HG02943 (cell line): ENCODE data around the gene FREM2.

ENCODE experiments used
- ATAC-seq: cut with Tn5 transposase; IDR thresholded peaks from one replicate; pipeline ENCODE4 v1.9.1; 2021; ENCODE audit warnings: mild to moderate bottlenecking, low read depth, moderate library complexity; ENCODE audit not compliant: unreplicated experiment

Gene FREM2

GRCh38 chr13:38821770-38822551 lies 135.1 kb downstream of the FREM2 start:
- ATAC-seq = no peak

GRCh38 chr13:38824342-38824741 lies 137.5 kb downstream of the FREM2 start:
- ATAC-seq = no peak

- no peak for ATAC-seq
Observed at GRCh38 chr13:38826182-38826813, 139.4 kb downstream of the FREM2 start.

DNA sequence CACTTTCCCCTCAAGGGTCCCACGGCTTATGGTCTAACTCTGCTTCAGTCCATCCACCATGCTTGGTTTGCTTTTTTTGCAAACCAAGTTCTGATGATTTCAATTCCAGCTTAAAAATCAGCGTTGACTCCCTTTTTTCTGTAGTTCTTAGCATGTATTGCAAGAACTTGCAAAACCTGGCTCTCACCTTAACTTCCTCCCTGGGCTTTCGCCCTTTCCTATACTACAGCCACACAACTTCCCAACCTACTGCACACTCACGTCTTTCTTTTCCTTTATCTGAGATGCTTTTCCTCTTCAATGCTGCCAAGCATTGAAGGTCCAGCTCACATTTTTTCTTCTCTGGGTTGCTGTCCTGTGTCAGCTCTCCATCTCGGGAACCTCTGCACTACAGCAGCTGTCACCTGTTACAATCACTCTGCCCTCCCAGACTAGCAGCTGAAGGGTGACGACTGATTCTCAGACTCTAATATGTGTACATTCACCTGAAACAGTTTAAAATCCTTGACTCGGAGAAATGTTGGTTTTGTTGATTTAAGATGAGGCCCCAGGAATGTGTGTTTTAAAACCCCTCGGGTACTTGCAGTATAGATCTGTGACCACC lies 143.7 kb downstream of the FREM2 start:
- ATAC-seq = no peak

- ATAC-seq = no peak
Observed at GRCh38 chr13:38844581-38844980, 157.7 kb downstream of the FREM2 start.

DNA sequence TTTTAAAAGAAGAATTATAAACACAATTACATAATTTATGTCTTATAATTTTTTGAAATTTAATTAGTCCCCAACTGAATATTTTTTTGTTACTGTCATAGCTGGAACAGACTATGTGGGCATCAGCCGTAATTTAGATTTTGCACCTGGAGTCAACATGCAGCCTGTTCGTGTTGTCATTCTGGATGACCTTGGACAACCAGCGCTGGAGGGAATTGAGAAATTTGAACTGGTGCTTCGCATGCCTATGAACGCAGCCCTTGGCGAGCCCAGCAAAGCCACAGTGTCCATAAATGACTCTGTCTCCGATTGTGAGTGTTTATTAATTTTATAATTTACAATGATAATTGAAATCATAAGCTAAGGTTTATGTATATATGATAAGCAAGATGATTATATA lies 161.5 kb downstream of the FREM2 start:
- no peak for ATAC-seq

- no peak for ATAC-seq
Observed at GRCh38 chr13:38849315-38849714, 162.4 kb downstream of the FREM2 start.

GRCh38 chr13:38850868-38851626 lies 164.2 kb downstream of the FREM2 start:
- no peak for ATAC-seq

GRCh38 chr13:38854226-38854625 lies 167.3 kb downstream of the FREM2 start:
- no peak for ATAC-seq

- no peak for ATAC-seq
Observed at GRCh38 chr13:38856065-38856464, 169.2 kb downstream of the FREM2 start.

GRCh38 chr13:38862443-38862842 lies 175.6 kb downstream of the FREM2 start:
- ATAC-seq = no peak

DNA sequence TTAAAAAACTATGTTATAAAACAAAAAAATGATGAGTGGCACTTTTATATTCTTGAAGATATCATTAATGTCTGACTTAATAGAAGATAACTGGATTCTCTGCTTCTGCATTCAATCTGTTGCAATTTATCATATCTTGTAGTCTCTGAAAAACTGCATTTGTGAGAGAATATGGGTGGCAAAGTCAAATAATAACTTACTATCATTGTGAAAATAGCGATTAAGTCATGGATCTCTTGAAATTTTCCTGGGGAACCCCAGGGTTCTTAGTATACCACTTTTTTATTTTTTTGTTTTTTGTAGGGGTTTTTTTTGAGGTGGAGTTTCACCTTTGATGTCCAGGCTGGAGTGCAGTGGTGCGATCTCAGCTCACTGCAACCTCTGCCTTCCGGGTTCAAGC lies 176.7 kb downstream of the FREM2 start:
- ATAC-seq = no peak

DNA sequence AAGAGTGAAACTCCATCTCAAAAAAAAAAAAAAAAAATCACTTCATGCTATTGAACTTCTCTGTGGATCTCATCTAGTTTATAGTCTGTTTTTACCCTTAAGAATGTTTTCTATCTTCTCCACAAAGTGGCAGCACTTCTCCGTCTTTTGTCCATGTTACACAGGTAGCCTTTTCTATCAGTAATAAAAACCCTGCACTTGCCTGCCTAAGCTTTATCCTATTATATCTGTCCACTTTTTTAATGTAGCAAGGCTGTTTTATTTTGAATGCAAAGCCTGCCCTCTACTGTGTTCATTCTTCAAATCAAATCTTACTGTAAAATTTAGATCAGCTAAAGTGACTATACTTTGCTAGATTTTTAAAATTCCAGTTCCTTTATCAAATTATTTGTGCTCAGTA lies 179.8 kb downstream of the FREM2 start:
- ATAC-seq = no peak

DNA sequence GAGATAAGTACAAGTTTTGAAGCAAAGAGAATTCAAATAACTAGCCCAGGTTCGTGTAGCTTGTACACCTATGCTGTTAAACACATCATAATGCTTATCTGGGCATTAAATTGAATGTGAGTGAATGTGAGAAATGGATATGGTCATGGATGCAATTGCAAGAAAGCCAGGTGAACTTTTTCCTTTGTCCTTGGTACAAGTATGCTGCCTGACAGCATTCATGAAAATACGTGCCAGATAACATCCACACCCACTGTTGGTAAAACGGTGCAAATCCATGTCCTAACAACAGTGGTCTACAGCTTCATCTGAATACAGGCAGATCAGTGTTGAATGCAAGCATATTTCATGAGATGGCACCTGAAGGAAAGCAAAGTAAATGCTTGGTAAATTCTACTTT lies 181.5 kb downstream of the FREM2 start:
- no peak for ATAC-seq

- no peak for ATAC-seq
Observed at GRCh38 chr13:38868870-38869269, 182.0 kb downstream of the FREM2 start.

GRCh38 chr13:38871275-38871674 lies 184.4 kb downstream of the FREM2 start:
- ATAC-seq = no peak

DNA sequence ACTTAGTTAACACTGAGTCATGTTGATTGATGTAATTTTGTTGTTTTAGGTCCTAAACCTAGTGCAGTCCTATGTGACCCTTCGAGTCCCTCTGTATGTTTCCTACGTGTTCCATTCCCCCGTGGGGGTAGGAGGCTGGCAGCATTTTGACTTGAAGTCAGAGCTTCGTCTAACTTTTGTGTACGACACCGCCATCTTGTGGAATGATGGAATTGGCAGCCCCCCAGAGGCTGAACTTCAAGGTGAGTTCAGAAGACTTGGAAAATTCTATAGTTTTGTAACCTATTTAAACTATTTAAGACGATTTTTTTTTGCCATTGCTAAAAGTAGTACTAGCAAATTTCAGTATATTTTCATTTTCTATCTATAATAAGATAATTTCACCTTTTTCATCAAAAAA lies 185.8 kb downstream of the FREM2 start:
- ATAC-seq = no peak

DNA sequence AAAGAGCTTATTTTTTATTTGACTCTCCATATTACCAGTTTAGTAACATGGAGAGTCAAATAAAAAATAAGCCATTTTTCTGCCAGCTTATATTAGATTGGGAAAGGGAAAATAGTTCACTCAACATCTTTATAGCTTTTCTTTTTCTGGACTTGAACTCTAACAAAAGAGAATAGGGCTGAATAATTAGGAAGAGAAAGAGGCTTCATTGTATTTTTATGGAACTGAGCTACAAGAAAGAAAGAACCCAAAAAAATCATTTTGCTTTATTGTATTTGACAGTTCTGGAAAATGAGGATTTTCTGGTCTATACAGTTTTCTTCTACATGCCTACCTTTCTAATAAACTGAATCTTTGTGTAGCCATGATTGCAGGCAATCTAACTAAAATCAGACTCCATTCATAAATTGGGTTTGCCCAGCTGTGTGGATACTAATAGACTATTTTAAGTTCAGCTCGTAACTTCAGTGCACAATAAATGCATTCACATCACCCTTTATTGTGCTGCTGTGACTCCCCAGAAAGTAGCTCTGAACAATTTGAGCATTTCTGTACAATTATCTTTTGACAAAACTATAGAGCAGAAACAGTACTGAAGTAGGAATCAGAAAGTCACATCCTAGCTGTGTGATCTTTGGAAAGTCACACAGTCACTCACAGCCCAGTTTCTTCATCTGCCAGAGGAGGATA lies 188.5 kb downstream of the FREM2 start:
- ATAC-seq = no peak

DNA sequence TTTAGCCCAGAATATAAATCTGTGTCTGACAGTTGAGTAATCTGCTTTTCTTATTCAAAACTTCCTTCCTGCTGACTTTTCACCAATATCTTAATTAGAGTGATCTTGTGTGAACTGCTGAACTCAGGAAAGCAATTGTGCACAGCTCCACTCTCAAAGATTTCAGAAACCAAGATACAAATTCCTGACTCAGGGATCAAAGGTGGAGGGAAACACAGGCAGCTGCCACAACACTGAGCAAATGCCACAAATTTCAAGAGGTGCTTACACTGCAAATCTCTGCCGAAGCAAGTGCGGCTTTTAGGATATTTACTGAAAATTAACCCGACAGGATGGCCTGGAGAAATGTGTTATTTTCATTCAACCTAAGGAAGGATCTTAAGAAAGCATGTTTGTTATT lies 192.4 kb downstream of the FREM2 start:
- no peak for ATAC-seq

DNA sequence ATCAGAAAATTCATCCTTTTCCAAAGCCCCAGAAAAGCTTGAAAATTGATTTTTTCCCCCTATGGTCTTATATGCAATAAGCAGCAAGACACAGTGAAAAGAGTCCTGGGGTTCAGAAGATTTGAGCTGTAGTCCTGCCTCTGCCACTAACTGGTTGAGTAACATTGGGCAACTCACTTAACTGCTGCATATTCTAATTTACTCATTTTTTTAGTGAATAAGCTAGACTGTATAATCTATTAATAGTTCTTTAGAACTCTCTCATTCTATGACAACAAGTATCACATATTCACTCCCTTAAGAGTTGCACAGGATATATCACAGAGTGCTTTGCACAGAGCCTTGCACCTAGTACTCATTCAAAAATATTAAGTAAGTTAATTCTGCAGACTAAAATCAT lies 192.9 kb downstream of the FREM2 start:
- no peak for ATAC-seq

DNA sequence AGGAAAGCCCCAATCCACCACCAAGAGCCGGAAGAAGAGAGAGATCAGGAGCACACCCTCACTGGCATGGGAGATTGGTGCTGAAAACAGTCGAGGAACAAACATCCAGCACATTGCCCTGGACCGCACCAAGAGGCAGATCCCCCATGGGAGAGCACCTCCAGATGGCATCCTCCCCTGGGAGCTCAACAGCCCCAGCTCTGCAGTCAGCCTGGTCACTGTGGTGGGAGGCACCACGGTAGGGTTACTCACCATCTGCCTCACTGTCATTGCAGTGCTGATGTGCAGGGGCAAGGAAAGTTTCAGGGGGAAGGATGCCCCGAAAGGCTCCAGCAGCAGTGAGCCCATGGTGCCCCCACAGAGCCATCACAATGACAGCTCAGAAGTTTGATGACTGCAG lies 193.5 kb downstream of the FREM2 start:
- ATAC-seq = no peak
